Fibroblast of skin of right biceps (primary cell): Measurements from ENCODE around the gene LYPD5.
"Not testable (repeated sequence)": the region's sequence is repeated elsewhere in the genome, so short reads cannot be mapped to it uniquely, and the experiment has no call there.

Experiments used
- DNase-seq: peaks from one replicate; pipeline ENCODE4 v3.0.0-alpha.2; 2013

The LYPD5 gene

DNA sequence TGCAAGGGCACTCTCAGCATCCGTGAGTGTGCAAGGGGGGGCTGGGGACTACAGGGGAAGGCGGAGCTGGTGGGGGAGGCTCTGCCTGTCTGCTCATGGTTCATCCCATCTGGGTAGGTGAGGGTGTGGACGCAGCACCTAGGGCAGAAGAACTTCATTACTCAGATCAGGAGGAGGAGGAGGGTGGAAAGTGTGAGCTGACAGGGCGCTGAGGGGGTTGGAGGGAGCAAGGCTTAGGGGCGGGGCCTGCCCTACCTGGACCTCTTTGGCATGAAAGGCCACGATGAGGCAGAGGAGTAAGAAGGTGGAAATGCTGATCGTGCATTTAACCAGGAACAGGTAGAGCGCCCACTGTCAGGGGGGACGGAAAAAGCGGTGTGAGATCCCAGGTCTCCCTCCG lies 26.0 kb downstream of the LYPD5 start:
- DNase-seq = no peak

DNA sequence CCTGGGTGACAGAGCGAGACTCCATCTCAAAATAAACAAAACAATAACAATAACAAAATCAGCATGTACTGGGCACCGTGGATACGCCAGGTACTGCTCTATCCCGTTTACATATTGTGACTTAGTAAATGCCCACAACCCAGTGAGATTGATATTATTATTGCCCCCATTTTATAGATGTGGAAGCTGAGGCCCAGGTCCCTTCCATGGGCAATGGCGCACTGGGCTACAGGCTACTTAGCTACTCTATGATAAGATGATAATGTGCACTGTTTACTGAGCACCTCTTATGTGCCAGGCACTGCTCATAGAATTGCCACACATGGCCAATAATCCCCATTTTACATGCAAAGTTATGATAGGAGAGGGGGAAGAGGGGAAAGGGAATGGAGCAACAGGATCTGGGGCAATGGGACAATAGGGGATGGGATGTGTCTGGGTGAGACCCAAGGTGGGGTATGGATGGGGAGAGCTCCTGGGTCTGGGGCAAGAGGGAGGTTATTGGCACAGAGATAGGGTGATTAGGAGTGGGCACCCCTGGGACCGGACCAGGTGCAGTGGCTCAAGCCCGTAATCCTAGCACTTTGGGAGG lies 26.9 kb downstream of the LYPD5 start:
- DNase-seq = no peak

DNA sequence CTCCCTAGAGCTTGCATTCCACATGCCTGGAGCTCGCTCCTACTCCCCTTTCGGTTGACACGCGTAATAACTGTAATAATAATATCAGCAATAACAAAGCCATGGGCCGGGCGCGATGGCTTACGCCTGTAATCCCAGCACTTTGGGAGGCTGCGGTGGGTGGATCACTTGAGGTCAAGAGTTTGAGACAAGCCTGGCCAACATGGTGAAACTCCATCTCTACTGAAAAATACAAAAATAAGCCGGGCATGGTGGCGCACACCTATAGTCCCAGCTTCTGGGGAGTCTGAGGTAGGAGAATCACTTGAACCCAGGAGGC lies 27.3 kb downstream of the LYPD5 start:
- not testable (repeated sequence) for DNase-seq

GRCh38 chr19:43774103-43774939 lies 27.9 kb downstream of the LYPD5 start:
- peak; percentile 73 for DNase-seq

DNA sequence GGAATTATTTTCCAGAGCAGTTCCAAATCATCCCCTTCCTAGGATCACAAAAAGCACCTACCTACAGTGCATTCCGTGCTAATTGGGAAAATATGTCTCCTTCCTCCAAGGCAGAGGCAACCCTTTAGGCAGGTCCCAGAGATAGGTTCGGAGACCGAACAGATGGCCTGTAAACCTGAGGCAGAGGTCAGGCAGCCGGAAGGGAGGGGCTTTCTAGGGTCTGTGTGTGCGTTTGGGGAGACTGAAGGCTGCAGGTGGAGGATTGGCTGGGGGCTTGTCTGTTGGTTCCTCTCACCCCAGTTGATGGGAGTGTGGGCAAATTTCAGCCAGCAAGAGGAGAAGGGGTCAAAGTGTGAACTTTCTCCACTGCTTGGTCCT lies 28.5 kb downstream of the LYPD5 start:
- DNase-seq = no peak

DNA sequence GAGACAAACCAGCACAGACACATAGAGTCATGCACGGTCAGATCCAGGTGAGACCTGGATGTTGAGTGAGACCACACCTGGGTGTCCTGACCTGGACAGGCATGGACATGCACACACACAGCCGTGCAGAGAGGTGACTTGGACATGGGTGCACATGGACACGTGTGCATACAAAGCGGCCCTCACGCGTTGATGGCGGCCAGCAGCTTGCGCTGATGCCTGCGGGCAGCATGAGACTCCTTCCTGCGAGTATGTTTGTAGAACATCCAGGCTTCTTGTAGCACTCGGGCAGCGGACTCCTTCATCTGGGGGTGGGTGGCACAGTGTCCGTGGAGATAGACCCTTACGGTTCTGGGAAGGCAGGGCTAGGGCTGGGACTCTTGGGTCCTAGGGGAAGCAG lies 33.0 kb downstream of the LYPD5 start:
- DNase-seq = no peak

DNA sequence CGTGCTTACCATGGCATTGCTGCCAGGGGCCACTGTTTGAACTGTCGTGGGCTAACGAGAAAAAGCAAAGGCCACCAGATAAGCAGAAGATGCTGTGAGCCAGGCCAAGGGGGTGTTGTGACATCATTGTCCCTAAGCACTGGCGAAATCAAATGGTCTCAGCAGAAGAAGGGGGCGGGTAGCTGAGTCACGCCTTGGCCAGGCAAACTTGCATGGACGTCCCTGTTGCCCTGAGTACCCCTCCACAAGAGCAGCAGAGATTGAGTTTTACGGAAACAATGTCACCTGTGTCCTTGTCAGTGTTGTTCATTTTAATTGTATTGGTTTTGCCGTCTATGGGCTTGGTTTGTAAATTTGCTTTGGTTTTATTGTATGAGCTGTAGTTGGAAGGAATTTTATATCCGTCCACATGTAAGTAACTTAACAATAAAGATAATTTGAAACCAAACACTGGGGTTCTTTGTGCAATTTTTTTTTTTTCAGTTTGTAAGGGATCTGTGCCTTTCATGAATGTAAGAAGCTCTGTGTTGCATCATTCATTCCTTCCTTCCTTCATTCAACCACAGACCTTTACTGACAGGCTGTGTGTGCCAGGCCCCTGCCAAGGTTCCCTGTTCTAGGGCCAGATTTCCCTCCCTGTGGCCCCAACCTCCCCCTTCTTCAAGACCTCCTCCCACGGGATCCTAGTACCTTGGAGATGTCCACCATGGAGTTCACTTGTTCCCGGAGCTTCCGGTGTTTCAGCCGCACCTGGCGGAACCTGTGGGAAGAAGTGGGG lies 33.8 kb downstream of the LYPD5 start:
- DNase-seq = no peak

- DNase-seq = no peak
Measured at GRCh38 chr19:43767818-43768217, 34.4 kb downstream of the LYPD5 start.

- no peak for DNase-seq
Measured at GRCh38 chr19:43767316-43767715, 34.9 kb downstream of the LYPD5 start.

DNA sequence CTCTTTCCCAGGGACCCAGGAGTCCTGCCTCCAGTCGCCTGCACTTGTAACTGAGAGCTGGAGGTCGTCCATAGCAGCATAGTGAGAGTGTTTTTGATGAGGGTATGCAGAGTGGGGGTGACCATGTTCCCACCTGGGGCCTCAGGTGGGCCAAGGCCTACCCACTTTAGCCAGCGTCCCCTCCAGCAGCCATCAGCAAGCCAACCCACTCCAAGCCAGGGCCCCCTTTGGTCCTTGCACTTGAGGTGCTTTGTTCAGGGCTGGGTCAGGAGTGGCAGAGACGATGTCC lies 35.5 kb downstream of the LYPD5 start:
- no peak for DNase-seq

DNA sequence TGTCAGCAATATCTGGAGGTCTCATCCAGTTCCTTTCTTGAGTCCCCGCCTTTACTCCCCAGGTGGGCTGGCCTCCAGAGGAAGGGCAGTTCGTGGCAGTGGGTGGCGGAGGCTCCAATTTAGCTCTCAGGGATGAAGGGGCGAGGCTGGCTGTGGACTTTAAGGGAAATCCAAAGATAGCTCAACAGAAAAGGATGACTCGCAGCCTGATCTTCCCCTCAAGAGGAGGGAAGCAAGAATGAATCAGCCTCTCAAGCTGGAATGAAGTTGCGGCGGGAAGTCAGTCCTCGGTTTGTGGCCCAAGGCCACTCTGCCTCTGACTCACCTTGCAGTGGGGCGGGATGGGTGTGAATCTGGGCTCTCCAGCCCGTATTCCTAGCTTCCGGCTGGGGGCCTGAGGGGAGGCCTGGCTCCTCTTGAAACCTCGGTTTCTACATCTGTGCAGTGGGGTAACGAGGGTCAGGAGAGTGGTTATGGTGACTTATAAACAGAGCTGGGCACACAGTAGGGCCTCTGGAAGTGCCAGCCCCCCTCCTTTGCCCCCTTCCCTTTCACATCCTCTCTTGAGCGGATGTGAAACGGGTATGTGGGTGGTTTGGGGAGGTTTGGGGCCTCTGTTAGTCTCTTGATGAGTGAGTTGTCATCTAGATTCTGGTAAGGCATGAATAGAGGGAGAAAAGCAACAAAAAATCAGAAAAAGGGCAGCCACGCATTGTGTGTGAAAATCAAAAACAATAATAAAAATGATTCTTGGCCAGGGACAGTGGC lies 37.0 kb downstream of the LYPD5 start:
- DNase-seq = peak; percentile 99

DNA sequence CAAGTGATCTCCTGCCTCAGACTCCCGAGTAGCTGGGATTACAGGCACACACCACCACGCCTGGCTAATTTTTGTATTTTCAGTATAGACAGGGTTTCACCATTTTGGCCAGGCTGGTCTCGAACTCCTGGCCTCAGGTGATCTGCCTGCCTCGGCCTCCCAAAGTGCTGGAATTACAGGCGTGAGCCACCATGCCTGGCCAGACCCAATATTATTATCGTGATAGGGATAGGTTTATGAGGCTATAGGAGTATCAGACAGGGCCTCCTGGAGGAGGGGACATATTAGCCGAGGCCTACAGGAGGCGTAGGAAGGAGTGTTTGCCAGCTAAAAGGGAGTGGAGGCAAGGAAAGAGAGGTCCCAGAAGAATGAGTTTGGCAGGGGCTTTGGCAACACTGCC lies 37.6 kb downstream of the LYPD5 start:
- not testable (repeated sequence) for DNase-seq

GRCh38 chr19:43763473-43763939 lies 38.7 kb downstream of the LYPD5 start:
- peak; percentile 53 for DNase-seq

DNA sequence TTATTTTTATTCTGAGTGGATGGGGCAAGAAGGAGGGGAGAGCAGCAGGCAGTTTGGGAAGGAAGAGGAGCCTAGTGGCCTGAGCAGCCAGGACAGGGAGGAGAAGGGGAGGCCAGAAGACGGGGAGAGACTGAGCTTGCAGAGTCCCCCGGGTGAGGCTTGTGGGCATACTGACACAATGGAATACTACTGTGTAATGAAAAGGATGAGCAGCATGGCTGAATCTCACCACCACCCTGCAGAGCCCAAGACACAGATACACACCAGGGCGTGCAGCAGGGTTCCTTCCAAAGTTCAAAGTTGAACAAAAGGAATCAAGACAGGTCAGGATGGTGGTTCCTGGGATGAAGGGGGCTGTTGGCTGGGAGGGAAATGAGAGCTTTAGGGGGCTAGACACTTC lies 39.4 kb downstream of the LYPD5 start:
- DNase-seq = no peak

- peak; percentile 56 for DNase-seq
Measured at GRCh38 chr19:43760941-43761340, 41.3 kb downstream of the LYPD5 start.

GRCh38 chr19:43759515-43759914 lies 42.7 kb downstream of the LYPD5 start:
- DNase-seq = peak; percentile 74

- DNase-seq = peak; percentile 81
Measured at GRCh38 chr19:43755256-43755801, 46.9 kb downstream of the LYPD5 start.

GRCh38 chr19:43754503-43755255 lies 47.6 kb downstream of the LYPD5 start, which contains the start of gene SMG9:
Gene SMG9 (minus strand): TSS chr19:43754962. CDS start chr19:43750741, 4,221 bp downstream.
- peak; percentile 98 for DNase-seq

GRCh38 chr19:43754253-43754502 lies 48.1 kb downstream of the LYPD5 start:
- DNase-seq = no peak

GRCh38 chr19:43752287-43752875 lies 49.9 kb downstream of the LYPD5 start:
- DNase-seq = no peak

GRCh38 chr19:43751466-43752220 lies 50.6 kb downstream of the LYPD5 start:
- peak; percentile 54 for DNase-seq
